ENCODE results near the gene TRAF5.

The TRAF5 gene

DNA sequence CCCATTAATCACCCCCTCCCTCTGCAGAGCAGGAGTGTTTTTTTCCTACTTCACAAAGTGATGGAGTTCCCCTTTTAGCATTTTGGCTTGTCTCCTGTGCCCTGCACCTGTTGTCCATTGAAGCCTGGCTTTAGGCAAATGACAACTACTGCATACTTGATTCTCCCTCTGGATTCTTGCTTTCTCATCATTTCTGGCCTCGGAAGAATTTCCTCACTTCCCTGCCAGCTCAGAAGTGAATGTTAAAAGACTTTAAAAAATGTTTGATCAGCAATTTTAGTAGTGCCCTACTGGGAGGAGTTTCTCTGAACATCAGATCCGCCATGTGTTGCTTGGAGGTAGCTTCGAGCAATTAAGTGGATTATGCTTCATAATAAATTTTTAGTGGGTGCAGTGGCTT, 39.4 kb upstream of the TRAF5 start:
- no peak for DNase-seq (ENCODE audit: low spot score)
- H3K27ac ChIP-seq: no peak overlapping the region
- TF ChIP-seq, protein P1, sequence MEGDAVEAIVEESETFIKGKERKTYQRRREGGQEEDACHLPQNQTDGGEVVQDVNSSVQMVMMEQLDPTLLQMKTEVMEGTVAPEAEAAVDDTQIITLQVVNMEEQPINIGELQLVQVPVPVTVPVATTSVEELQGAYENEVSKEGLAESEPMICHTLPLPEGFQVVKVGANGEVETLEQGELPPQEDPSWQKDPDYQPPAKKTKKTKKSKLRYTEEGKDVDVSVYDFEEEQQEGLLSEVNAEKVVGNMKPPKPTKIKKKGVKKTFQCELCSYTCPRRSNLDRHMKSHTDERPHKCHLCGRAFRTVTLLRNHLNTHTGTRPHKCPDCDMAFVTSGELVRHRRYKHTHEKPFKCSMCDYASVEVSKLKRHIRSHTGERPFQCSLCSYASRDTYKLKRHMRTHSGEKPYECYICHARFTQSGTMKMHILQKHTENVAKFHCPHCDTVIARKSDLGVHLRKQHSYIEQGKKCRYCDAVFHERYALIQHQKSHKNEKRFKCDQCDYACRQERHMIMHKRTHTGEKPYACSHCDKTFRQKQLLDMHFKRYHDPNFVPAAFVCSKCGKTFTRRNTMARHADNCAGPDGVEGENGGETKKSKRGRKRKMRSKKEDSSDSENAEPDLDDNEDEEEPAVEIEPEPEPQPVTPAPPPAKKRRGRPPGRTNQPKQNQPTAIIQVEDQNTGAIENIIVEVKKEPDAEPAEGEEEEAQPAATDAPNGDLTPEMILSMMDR (IDR thresholded peaks at IDR 0.05): no peak
- H3K4me3 ChIP-seq: no peak overlapping the region

DNA sequence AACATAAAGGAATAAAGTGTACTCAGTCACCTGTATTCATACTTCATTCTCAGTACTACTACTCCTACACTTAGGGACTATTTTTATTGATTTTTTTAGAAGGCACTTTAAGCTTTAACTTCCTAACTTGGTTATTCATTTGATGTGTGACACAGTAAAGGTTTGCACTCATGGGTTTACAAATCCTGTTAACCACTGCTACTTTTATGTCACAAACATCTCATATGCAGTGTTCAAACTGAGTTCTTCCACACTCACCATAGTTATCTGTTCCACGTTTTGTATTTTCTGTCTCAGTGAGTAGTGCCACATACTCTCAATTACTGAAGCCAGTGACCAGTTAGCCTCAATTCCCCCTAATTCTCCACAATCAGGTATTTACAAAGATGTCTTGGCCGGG, 34.2 kb upstream of the TRAF5 start:
- no peak overlapping the region for H3K4me3 ChIP-seq
- no peak for DNase-seq (ENCODE audit: low spot score)
- no peak overlapping the region for H3K27ac ChIP-seq
- TF ChIP-seq, protein P1 (IDR thresholded peaks at IDR 0.05): no peak

DNA sequence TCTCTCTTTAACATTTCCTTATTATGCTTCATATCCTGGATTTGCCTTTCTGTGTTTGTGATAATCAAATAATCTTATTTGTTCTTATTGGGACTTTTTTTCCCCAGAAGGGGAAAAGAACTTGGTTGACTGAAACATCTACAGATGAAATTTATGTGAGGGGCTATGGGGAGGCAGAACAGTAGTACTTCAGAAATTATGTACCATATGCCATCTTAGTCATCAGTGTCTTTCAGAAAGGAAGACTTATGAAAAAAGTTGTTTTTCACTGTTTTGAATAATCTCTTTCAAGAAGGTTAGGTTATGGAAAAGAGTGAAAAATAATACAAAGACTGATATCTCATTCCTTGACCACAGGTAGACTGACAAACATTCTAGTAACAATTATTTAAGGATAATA, 30.2 kb upstream of the TRAF5 start:
- Histone ChIP-seq H3K4me3 (no peak overlapping the region), H3K27ac (no peak overlapping the region)
- TF ChIP-seq, protein P1 (IDR thresholded peaks at IDR 0.05): no peak
- no peak for DNase-seq (ENCODE audit: low spot score)

DNA sequence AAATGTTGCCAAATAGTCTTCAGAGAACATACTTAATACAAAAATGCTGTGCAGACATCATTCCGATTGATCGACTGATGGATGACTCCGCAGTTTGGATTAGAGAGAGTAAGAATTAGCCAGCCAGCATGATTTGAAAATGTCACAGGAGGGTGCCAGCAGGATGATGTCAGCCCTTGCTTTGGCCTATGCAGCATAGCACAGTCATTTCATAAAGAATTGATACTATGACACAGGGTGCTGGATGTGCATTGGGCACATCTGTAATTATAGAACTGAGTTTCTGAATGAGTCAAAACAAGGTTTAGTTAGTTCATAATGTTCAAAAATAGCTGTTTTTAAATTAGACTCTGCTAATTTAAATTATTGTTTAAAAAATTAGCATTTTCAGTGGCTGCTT, 21.6 kb upstream of the TRAF5 start:
- TF ChIP-seq, protein P1 (IDR thresholded peaks at IDR 0.05): no peak
- Histone ChIP-seq H3K27ac (no peak overlapping the region), H3K4me3 (no peak overlapping the region)
- DNase-seq (ENCODE audit: low spot score): no peak

DNA sequence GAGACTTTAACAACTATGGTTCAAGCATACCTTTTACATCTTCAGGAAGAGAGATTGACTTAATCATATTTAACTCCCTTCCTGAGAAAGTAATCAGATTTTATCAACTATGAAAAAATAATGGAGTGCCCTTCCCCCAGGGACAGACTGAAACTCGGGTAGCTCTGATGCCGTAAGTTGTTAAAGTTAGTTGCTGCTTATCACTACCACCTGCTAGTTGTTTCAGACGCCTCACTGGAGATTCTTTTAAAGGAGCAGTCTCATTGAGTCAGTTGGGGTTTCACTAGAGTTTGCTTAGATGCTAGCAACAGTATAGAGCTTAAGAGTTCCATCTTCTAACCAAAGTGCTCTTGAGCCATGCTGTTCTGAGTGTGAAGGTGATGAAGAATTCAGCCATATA, 17.0 kb upstream of the TRAF5 start:
- no peak overlapping the region for H3K4me3 ChIP-seq
- no peak for DNase-seq (ENCODE audit: low spot score)
- TF ChIP-seq, protein P1 (IDR thresholded peaks at IDR 0.05): no peak
- no peak overlapping the region for H3K27ac ChIP-seq

DNA sequence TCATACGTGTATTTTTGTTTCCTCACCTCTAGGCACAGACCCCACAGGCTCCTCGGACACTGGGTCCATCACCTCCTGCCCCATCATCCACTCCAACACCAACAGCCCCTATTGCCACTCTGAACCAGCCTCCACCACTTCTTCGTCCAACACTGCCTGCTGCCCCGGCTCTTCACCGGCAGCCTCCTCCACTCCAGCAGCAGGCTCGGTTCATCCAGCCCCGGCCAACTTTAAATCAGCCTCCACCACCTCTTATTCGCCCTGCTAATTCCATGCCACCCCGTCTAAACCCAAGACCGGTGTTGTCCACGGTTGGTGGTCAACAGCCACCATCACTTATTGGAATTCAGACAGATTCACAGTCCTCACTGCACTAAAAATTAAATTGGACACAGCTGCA, 13.2 kb upstream of the TRAF5 start:
- no peak overlapping the region for H3K4me3 ChIP-seq
- H3K27ac ChIP-seq: no peak overlapping the region
- no peak for DNase-seq (ENCODE audit: low spot score)
- TF ChIP-seq, protein P1 (IDR thresholded peaks at IDR 0.05): no peak

DNA sequence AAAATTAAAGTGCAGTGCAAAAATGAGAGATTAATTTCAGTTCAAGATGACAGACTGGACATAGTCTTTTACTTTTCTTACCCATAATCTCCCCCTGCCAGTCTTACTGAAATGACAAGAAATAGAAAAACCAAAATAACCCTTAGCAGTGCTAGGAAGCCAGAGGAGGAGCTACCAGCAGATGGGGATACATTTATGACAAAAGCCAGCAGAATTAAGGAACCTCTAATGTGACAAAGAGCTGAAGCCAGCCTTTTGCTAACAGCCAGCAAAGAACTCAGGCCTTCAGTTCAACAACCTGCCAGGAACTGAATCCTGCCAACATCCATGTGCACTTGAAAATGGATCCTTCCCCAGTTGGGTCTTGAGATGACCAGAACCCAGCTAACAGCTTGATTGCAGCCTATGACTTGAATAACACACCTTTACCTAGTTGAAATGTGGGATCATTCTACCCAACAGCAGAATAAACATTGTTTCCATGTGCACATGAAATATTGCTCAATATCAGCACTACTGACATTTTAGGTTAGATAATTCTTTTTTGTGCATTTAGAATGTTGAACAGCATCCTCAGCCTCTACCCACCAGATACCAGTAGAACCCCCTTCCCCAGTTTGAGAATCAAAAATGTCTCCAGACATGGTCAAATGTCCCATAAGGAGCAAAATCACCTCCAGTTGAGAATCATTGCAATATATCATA, 7.9 kb upstream of the TRAF5 start:
- Histone ChIP-seq H3K27ac (no peak overlapping the region), H3K4me3 (no peak overlapping the region)
- no peak for DNase-seq (ENCODE audit: low spot score)
- TF ChIP-seq, protein P1 (IDR thresholded peaks at IDR 0.05): no peak

Measured in coronary artery (tissue), 2 donors.